SK-N-SH (cell line): Measurements from ENCODE around the gene GRIK1. TPM values are rescaled to one million over a fixed set of nuclear protein-coding genes. Genes with fewer than 3 reads are reported as not detected.

Source experiments
- CTCF ChIA-PET: fragments of 300-600, 350-600 bp; formaldehyde crosslinking; extraction: SDS; loops from one replicate; lab custom pipeline; 2021; lab: Yijun Ruan, JAX
- POLR2A ChIA-PET: fragments of 350-600 bp; sonication (Branson Sonifier 250); formaldehyde crosslinking; extraction: SDS; loops from one replicate; lab custom pipeline; 2020; ENCODE audit warnings: antibody characterized with exemption, inconsistent platforms; lab: Yijun Ruan, JAX
- DNase-seq: peaks from one replicate; pipeline ENCODE4 v3.0.0; 2012
- H2AFZ ChIP-seq: fragments of 200-600 bp; sonication (generic); 2 replicates; pipeline ENCODE4 v1.8.1; 2016; ENCODE audit warnings: antibody characterized with exemption, mild to moderate bottlenecking, low read depth
- H3F3A ChIP-seq: fragments of 200-600 bp; sonication (generic); replicated peaks from 2 replicates; pipeline ENCODE3; 2016; ENCODE audit warnings: antibody characterized with exemption, mild to moderate bottlenecking; ENCODE audit not compliant: insufficient read depth
- H3K27ac ChIP-seq, 2 experiments: fragments of 200-500 bp in 1 of 2; fragments of 200-600 bp in 1 of 2; sonication (Bioruptor generic) in 1 of 2; sonication (generic), shearing (Covaris generic) in 1 of 2; 2 replicates each; pipeline versions ENCODE4 v1.5.1 to v1.6.1; 2014 to 2016; ENCODE audit warnings: low read depth in 2 of 2, inconsistent platforms in 1 of 2, low read length in 1 of 2, mild to moderate bottlenecking in 1 of 2, mixed read lengths in 1 of 2
- H3K27me3 ChIP-seq: fragments of 200-600 bp; sonication (generic), shearing (Covaris generic); 2 replicates; pipeline ENCODE4 v1.6.1; 2016; ENCODE audit warnings: mixed run types; ENCODE audit not compliant: insufficient read depth
- H3K36me3 ChIP-seq, 2 experiments: fragments of 200-500 bp in 1 of 2; fragments of 200-600 bp in 1 of 2; sonication (Bioruptor generic) in 1 of 2; sonication (generic) in 1 of 2; replicated peaks in 1 of 2; 2 replicates each; pipeline versions ENCODE3 to v1.5.1; 2014 to 2016; ENCODE audit warnings: low read length in 1 of 2, mild to moderate bottlenecking in 1 of 2; ENCODE audit not compliant: insufficient read depth in 2 of 2, control insufficient read depth in 1 of 2
- H3K4me1 ChIP-seq, 2 experiments: fragments of 200-500 bp in 1 of 2; fragments of 200-600 bp in 1 of 2; sonication (Bioruptor generic) in 1 of 2; sonication (generic), shearing (Covaris generic) in 1 of 2; 2 replicates each; pipeline versions ENCODE4 v1.5.1 to v1.6.1; 2014 to 2016; ENCODE audit warnings: low read depth in 1 of 2, low read length in 1 of 2, mixed run types in 1 of 2; ENCODE audit not compliant: insufficient read depth in 2 of 2, control insufficient read depth in 1 of 2
- H3K4me2 ChIP-seq: fragments of 200-600 bp; sonication (generic), shearing (Covaris generic); 2 replicates; pipeline ENCODE4 v1.6.1; 2017; ENCODE audit warnings: mixed run types
- H3K4me3 ChIP-seq, 2 experiments: fragments of 200-500 bp in 1 of 2; fragments of 200-600 bp in 1 of 2; sonication (Bioruptor generic) in 1 of 2; sonication (generic), shearing (Covaris generic) in 1 of 2; 2 replicates each; pipeline versions ENCODE4 v1.5.1 to v1.8.1; 2014 to 2016; ENCODE audit warnings: low read depth in 2 of 2, inconsistent platforms in 1 of 2, low read length in 1 of 2, mild to moderate bottlenecking in 1 of 2, mixed read lengths in 1 of 2, moderate library complexity in 1 of 2
- H3K79me2 ChIP-seq: fragments of 200-600 bp; sonication (generic); 2 replicates; pipeline ENCODE4 v1.8.1; 2017; ENCODE audit warnings: mild to moderate bottlenecking; ENCODE audit not compliant: insufficient read depth
- H3K9ac ChIP-seq: fragments of 200-600 bp; sonication (generic); 2 replicates; pipeline ENCODE4 v1.6.1; 2017; ENCODE audit warnings: mixed run types
- H3K9me2 ChIP-seq: fragments of 200-600 bp; sonication (generic); 2 replicates; pipeline ENCODE4 v1.6.1; 2017; ENCODE audit warnings: mixed run types
- H3K9me3 ChIP-seq: fragments of 200-600 bp; sonication (generic); 2 replicates; pipeline ENCODE4 v1.6.1; 2017; ENCODE audit warnings: mixed run types, mild to moderate bottlenecking, moderate library complexity
- H4K20me1 ChIP-seq: fragments of 200-600 bp; sonication (generic); 2 replicates; pipeline ENCODE4 v1.6.1; 2017; ENCODE audit warnings: mild to moderate bottlenecking, mixed run types; ENCODE audit not compliant: insufficient read depth
- CHD2 ChIP-seq: fragments of 150-350 bp; IDR thresholded peaks from 2 replicates; pipeline ENCODE4 v1.6.1; 2018; ENCODE audit warnings: low read length; ENCODE audit not compliant: partially characterized antibody
- GATA2 ChIP-seq: sonication (generic); formaldehyde crosslinking; IDR thresholded peaks from 2 replicates; pipeline ENCODE4 v1.5.0; 2020; ENCODE audit warnings: mild to moderate bottlenecking, missing genetic modification reagents
- NFIC ChIP-seq: IDR thresholded peaks from 2 replicates; pipeline ENCODE4 v1.4.0; 2012; ENCODE audit warnings: borderline replicate concordance
- RCOR1 ChIP-seq: fragments of 150-350 bp; IDR thresholded peaks from 2 replicates; pipeline ENCODE4 v1.6.1; 2017; ENCODE audit warnings: antibody characterized with exemption, low read length
- RXRA ChIP-seq: IDR thresholded peaks from 2 replicates; pipeline ENCODE4 v1.4.0; 2012; ENCODE audit warnings: low read depth, mild to moderate bottlenecking, borderline replicate concordance
- SIN3A ChIP-seq: IDR thresholded peaks from 2 replicates; pipeline ENCODE4 v1.6.1; 2012; ENCODE audit warnings: low read depth, mild to moderate bottlenecking, low read length, moderate library complexity, borderline replicate concordance
- TAF1 ChIP-seq: IDR thresholded peaks from 2 replicates; pipeline ENCODE4 v1.6.1; 2012; ENCODE audit warnings: low read depth, mild to moderate bottlenecking, low read length, moderate library complexity, borderline replicate concordance
- TCF12 ChIP-seq: IDR thresholded peaks from 2 replicates; pipeline ENCODE4 v1.4.0; 2012
- YY1 ChIP-seq: IDR thresholded peaks from 2 replicates; pipeline ENCODE4 v1.4.0; 2012; ENCODE audit warnings: low read depth, mild to moderate bottlenecking
- WGBS: methylation state at CpG from one replicate; pipeline ENCODE4 v1.1.6; 2017; ENCODE audit warnings: low lambda C conversion rate; 5-methylcytosine and 5-hydroxymethylcytosine counted together
- polyA plus RNA-seq, 3 experiments: library from polyadenylated mRNA; depleted of rRNA; stranded (reverse); fragments of >200 nt; gene quantifications; 2 replicates each; pipeline ENCODE4 v1.2.3, GENCODE V29; 2012
- TF ChIP-seq, protein P1 (sequence below): fragments of 150-350 bp; IDR thresholded peaks from 2 replicates; pipeline ENCODE4 v1.6.1; 2016; ENCODE audit warnings: mild to moderate bottlenecking, low read depth, low read length
- TF ChIP-seq, protein P2 (sequence below): fragments of 150-350 bp; IDR thresholded peaks from 2 replicates; pipeline ENCODE4 v1.6.1; 2017; ENCODE audit warnings: antibody characterized with exemption, low read length, low read depth, borderline replicate concordance
- TF ChIP-seq, protein P3 (sequence below): IDR thresholded peaks from 2 replicates; pipeline ENCODE4 v1.4.0; 2012; ENCODE audit warnings: low read depth, borderline replicate concordance

Gene GRIK1
- polyA plus RNA-seq, 1 of the 3 experiments (the other 2 are of a cell fraction) = not detected

DNA sequence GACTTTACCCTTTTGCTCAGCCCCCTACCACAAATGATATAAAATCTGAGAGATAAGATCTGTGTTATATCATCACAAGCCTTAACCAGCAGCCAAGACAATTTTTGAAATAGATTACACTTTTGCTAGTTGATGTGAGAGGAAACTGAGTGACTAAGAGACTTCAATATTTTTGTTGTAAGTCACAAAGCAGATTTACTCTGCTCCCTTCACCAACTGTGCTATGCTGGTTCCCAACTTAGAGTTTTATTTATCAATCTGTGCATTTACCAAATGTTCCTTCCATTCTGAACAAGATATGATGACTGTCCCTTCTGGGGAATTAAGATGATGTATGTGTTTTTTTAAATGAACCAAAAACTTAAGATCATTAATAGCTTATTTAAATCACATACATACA is 12.1 kb upstream of the GRIK1 start (continued):
- TF ChIP-seq SIN3A (no peak), RCOR1 (no peak), NFIC (no peak)
- TF ChIP-seq, protein P1, sequence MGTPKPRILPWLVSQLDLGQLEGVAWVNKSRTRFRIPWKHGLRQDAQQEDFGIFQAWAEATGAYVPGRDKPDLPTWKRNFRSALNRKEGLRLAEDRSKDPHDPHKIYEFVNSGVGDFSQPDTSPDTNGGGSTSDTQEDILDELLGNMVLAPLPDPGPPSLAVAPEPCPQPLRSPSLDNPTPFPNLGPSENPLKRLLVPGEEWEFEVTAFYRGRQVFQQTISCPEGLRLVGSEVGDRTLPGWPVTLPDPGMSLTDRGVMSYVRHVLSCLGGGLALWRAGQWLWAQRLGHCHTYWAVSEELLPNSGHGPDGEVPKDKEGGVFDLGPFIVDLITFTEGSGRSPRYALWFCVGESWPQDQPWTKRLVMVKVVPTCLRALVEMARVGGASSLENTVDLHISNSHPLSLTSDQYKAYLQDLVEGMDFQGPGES = no peak
- TF ChIP-seq, all 33 proteins: peak for 0

DNA sequence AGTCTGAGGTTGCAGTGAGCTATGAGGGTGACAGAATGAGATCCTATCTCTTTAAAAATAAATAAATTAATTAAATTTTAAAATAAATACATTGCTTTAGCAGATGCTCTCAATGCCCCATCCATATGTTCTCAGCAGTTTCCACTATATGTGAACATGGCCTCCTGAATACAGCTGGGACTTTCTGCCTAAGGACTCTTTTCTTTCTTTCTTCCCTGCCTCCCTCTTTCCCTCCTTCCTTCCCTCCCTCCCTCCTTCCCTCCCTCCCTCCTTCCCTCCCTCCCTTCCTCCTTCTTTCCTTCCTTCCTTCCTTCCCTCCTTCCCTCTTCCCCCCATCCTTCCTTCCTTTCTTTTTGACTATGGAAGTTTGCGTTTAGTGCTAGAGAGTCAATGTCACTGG is 10.2 kb upstream of the GRIK1 start:
- H4K20me1 ChIP-seq = no peaks in the 10 kb centered on the region
- H3K4me3 ChIP-seq = no peak overlapping the region
- no peaks in the 10 kb centered on the region for H3K79me2 ChIP-seq
- no peak overlapping the region for H2AFZ ChIP-seq
- H3F3A ChIP-seq = no peaks in the 10 kb centered on the region
- POLR2A ChIA-PET = no interaction called here
- TF ChIP-seq TAF1 (no peak), CHD2 (no peak), TCF12 (no peak)
- no peaks in the 10 kb centered on the region for H3K9me2 ChIP-seq
- H3K36me3 ChIP-seq = no peaks in the 10 kb centered on the region
- no peaks in the 10 kb centered on the region; the same call in 1 of the 2 replicates for H3K27me3 ChIP-seq
- H3K27ac ChIP-seq = no peak overlapping the region
- no peaks in the 10 kb centered on the region for H3K4me1 ChIP-seq
- WGBS = 39% methylated on average over 1 of the region's 1 CpG
- no peak overlapping the region for H3K4me2 ChIP-seq
- H3K9ac ChIP-seq = no peak overlapping the region
- no peaks in the 10 kb centered on the region for H3K9me3 ChIP-seq
- CTCF ChIA-PET = interaction anchor here (1.6 to 1.9 kb wide), 2 partner anchors 10 to 15 kb away, joined by 3 to 4 read pairs; partner anchors contain the start of gene GRIK1
- DNase-seq = no peak

DNA sequence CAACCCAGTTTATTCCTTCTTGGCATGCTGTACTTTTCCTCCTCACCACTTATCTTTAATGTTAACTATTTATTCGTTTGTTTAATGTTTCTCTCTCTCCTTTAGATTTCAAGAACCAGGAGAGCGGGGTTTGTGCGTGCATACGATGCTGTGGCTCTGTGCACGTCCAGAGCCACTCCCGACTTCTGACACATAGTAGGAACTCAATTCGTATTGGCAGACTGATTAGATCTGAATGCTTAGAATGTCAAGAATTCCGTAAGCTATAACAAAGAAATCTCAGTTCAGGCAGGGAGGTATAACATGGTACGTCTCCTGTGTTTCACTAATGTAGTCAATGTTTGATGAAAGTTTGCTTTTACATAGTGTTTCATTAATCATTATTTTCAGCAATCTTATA is 7.3 kb upstream of the GRIK1 start:
- Histone ChIP-seq H3K4me3 (no peak overlapping the region), H3K27me3 (no peaks in the 10 kb centered on the region; the same call in 1 of the 2 replicates), H3K9me2 (no peaks in the 10 kb centered on the region), H4K20me1 (no peaks in the 10 kb centered on the region), H2AFZ (no peak overlapping the region), H3F3A (no peaks in the 10 kb centered on the region), H3K9ac (no peak overlapping the region), H3K27ac (no peak overlapping the region), H3K4me2 (no peak overlapping the region), H3K4me1 (no peaks in the 10 kb centered on the region)
- ChIA-PET POLR2A (no interaction called here), CTCF (no interaction called here)
- 1% methylated on average over 9 of the region's 9 CpGs for WGBS
- TF ChIP-seq, protein P2, sequence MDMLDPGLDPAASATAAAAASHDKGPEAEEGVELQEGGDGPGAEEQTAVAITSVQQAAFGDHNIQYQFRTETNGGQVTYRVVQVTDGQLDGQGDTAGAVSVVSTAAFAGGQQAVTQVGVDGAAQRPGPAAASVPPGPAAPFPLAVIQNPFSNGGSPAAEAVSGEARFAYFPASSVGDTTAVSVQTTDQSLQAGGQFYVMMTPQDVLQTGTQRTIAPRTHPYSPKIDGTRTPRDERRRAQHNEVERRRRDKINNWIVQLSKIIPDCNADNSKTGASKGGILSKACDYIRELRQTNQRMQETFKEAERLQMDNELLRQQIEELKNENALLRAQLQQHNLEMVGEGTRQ = no peak
- no peak for TF ChIP-seq RXRA
- no peak for TF ChIP-seq TAF1
- TF ChIP-seq GATA2 (CRISPR knock-in tag) = no peak
- no peak for TF ChIP-seq YY1
- TF ChIP-seq, protein P3, sequence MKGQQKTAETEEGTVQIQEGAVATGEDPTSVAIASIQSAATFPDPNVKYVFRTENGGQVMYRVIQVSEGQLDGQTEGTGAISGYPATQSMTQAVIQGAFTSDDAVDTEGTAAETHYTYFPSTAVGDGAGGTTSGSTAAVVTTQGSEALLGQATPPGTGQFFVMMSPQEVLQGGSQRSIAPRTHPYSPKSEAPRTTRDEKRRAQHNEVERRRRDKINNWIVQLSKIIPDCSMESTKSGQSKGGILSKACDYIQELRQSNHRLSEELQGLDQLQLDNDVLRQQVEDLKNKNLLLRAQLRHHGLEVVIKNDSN = no peak
- TF ChIP-seq, all 33 proteins: peak for 0
- H3K79me2 ChIP-seq = no peaks in the 10 kb centered on the region
- no peaks in the 10 kb centered on the region for H3K36me3 ChIP-seq
- no peaks in the 10 kb centered on the region for H3K9me3 ChIP-seq
- DNase-seq = no peak
